ENCODE data around the gene COA3. TPM values are rescaled to one million over a fixed set of nuclear protein-coding genes. Genes with fewer than 3 reads are reported as not detected.

The COA3 gene
- total RNA-seq, 1 donor from 2014 or later: 83.3 TPM

DNA sequence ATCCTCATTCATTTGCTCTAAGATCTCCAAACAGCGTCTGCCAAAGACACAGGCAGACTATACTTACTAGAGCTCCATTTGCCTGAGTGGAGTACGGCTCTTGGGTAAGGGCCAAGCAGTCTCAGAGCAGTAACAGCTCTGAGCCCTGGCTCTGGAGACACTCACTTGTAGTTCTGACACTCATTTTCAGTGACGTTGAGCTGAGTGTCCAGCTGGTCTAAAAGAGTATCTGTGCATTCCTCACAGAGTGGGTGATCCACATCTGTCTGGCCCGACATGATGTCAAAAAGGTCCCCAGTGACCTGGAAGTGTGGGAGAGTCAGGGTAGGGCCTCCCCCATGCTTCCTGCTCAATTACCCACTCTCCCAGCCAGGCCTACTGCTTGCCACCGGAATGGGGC, 19.9 kb upstream of the COA3 start:
- peak in 1 of 2 donors; percentile 51 for DNase-seq (ENCODE audit: low read depth in 2 of 2)

DNA sequence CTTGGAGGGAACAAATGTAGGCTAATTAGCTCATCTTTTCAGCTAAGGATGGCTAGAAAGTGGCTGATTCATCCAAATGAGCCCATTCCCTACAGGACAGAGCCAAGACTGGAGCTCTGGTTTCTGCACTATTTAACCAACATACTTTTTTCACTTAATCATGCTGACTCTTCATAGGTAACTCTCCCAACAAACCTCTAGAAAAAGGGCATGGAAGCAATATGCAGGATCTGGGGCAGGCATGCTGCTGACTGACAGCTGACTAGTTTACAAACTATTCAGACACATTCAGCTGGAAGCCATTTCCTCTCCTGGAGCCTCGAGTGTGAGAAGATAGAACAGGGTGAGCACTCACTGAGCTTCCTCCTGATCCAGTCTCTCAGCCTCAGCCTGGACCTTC, 19.4 kb upstream of the COA3 start:
- DNase-seq (ENCODE audit: low read depth in 2 of 2): peak in 1 of 2 donors; percentile 72

DNA sequence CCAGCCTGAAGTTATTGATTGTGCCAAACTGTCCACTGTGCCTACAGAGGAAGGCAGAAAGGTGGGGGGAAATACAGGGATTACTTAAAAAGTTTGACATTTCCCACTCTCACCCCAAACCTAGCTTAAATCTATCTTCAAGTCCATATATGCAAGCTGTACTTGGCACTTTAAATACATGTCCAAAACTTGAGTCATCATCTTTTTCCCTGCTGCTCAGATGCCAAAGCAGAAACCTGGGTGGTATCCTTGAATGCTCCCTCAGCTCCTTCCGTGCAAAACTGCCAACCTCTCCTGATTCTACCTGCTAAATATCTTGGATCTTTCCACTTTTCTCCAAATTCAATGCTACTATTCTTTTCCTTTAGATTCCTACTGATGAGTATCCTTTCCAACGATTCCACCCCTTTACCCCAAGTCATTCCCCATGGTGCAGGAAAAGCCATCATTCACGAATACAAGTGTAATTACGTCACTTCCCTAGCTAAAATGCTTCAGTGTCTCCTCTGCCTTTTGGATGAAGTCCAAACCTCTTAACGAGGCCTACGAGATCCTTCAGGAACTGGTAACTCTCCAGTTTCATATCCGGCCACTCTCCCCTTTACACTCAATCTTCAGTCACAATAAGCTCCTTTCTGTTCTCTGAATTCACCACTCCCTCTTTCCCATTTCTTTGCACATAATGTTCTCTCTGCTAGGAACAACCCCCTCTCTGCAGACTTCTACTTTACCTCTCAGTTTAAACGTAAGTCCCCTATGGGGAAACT, 16.3 kb upstream of the COA3 start:
- DNase-seq (ENCODE audit: low read depth in 2 of 2): peak in 1 of 2 donors; percentile 96

DNA sequence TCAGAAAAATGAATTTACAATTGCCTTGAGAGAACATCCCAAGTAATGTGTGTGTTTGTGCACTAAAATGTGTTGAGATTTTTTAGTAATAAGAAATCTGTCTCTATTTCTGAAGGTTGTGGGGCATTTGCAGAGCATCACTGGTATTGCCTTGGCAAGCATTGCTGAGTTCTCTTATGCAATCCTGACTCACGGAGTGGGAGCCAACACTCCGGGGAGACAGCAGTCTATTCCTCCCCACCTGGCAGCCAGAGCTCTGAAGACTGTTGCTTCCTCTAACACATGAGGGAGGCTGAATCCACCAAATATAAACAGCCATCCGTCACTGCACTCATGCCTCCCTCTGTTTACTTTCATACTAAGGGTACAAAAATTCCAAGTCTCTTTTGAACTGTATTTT, 10.7 kb upstream of the COA3 start:
- DNase-seq (ENCODE audit: low read depth in 2 of 2): peak in 1 of 2 donors; percentile 83

DNA sequence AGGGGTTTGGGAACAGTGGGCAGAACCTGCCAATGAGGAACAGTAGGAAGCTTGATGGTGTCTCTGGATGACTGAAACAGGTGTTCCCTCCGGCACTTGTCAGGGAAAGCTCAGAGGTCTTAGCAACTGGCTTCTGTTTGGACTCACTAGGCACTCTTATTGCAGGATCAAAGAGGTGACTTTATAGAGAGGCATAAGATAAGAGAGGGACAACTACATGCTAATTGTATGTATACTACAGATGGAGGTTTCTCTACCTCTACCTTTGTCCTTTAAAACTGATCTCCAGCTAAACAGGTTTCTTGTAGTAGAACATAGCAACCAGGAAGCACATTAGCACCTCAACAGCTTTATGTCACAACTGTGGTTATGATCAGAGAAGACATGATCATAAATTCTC, 7.7 kb upstream of the COA3 start:
- no peak for DNase-seq (ENCODE audit: low read depth in 2 of 2)

DNA sequence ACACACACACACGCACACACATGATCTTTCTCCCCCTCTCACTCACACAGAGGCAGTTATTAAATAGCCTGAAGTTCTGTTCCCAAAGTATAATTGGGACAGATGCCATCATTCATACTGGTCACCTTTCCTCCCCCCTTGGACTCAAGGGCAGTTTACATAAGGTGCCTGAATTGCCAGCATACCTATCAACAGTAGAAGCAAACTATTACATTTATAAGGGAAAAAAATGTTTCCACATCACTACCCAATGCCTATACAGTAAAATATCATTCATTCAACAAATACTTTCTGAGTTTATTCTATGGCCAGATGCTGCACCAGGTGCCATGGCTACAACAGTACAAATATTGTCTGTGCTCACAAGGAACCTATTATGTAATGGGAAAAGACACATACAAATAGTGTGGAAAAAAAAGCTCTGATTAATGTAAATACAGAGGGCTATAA, 6.4 kb upstream of the COA3 start:
- DNase-seq (ENCODE audit: low read depth in 2 of 2): peak in 1 of 2 donors; percentile 36

DNA sequence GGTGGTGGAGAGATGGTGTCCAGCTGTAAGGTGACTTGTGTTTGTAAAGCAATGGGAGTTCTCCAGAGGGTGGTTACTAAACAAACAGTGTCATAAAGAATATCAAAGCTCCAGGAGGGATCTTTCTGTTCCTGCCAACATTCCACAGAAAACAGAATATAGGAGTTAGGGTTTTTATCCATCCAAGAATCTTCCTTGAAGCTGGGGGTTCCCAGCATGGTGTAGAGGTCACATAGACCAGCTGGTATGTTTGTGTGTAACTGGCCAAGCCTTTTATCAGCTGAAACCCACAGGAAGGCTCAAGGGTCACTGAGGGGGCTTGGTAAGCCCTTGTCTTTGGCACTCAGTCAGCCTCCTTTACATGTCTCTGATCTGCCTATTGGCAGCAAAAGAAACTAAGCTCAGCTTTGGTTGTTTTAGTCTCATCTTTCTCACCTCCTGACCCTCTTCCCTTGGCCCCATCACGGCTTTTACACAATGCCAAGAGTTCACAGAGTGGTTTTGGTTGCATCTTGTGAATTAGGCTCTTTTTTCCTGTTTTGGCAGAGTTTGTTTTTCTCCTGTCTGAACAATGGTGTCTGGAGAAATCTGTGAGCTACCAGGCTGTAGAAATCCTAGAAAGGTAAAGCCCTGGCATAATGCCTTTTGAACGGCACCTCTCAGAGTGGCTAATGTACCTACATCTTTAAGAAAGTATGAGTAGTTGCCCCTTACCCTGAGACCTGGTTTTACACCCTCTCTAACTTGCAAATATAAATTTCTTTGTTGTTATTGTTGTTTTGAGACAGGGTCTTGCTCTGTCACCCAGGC, 4.8 kb upstream of the COA3 start:
- no peak for DNase-seq (ENCODE audit: low read depth in 2 of 2)

DNA sequence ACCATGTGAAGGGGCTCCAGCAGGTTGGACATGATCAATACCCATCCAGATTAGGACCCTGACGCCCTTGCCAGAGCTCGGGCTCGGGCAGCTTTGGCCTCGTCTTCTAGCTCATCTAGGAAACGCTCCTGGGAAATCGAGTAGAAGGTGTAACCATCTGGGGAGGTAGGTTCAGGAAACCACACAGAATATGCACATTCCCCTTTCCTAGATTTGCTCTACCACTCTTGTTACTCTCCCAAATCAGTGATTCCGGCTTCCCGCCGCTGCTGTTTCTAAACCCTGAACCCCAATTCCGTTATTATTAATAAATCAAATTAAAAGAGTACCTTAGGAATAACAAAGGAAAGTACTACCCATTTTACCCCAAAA, 507 bp downstream of the COA3 start:
- DNase-seq (ENCODE audit: low read depth in 2 of 2): no peak

DNA sequence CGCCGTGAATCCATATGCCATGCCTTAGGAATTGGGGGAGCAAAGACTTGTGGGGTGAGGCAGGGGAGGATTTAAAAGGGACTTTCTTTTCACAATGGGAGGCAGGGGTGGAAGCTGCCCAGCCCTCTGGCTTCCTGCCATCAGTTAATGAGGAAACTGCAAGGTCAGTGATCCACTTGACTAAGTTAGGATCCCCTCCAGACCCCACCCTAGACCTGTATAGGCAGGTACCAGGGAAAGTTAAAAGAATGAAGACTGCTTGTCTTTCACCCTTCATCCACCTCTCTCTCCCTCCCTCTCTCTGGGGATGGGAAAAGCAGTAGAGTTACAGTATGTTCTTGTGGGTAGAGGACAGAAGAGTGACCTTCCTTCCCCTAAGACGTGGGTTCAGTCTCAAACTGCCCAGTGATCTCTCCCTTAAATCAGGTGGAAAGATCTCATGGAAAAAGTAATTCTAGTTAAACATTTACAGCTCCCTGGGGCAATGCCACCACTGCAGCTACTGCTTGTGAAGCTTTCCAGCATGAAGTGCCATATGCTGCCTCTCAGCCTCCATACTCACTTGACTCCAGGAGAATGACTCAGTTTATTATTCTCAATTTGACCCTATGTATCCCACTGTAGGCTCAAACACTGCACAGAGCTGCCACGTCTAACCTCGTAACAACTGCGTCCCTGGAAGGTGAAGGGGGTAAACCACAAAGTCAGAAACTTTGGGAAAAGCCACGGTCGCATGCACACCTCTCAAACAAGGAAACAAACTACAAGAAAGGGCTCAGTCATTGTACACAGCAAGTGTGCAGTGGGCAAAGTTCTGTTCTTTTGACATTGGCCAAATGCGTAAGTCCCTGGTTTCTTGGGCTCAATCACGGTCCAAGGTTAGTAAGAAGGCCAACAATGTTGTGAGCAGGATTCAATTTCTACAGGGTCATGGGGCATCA, 1.2 kb downstream of the COA3 start:
- no peak for DNase-seq (ENCODE audit: low read depth in 2 of 2)

DNA sequence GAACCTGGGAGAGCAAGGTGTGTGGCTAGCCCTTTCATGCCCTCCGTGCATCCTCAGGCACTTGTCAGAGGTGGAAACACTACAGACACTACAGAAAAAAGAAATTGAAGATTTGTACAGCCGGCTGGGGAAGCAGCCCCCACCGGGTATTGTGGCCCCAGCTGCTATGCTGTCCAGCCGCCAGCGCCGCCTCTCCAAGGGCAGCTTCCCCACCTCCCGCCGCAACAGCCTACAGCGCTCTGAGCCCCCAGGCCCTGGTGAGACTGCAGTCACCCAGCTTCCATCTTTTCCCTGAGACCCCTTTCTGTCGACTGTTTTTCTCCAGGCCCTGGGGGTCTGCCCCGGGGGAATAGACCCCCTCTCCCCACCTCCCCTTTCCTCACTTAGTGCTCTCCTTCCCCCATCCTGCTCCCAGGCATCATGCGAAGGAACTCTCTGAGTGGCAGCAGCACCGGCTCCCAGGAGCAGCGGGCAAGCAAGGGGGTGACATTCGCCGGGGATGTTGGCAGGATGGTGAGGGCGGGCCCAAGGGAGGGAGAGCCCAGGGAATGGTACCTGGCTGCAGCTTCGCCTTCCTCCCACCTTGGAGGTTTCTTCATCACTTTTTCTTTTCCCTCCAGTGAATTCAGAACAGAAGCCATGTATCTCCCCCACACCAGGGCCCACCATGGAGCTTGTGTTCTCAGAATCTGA, 2.3 kb downstream of the COA3 start:
- DNase-seq (ENCODE audit: low read depth in 2 of 2): no peak

DNA sequence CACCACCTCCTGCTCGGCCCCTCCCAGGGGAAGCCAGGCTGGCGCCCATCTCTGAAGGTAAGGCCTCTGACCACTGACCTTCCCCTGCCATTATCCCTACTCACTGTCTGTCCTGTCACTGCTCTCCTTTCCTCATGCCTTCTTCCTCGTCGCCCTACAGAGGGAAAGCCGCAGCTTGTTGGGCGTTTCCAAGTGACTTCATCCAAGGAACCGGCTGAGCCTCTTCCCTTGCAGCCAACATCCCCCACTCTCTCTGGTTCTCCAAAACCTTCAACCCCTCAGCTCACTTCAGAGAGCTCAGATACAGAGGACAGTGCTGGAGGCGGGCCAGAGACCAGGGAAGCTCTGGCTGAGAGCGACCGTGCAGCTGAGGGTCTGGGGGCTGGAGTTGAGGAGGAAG, 3.0 kb downstream of the COA3 start:
- DNase-seq (ENCODE audit: low read depth in 2 of 2): no peak

DNA sequence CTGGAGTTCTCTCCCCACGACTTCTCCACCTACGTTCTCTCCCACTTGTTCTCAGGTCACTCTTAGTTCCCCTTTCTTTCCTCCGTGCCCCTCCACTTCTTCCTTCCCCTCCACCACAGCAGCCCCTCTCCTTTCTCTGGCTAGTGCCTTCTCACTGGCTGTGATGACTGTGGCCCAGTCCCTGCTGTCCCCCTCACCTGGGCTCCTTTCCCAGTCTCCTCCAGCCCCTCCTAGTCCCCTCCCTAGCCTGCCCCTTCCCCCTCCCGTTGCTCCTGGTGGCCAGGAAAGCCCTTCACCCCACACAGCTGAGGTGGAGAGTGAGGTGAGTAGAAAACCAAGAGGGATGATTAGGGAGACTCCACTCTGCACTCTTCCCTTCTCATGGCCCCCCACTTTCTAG, 3.4 kb downstream of the COA3 start:
- no peak for DNase-seq (ENCODE audit: low read depth in 2 of 2)

DNA sequence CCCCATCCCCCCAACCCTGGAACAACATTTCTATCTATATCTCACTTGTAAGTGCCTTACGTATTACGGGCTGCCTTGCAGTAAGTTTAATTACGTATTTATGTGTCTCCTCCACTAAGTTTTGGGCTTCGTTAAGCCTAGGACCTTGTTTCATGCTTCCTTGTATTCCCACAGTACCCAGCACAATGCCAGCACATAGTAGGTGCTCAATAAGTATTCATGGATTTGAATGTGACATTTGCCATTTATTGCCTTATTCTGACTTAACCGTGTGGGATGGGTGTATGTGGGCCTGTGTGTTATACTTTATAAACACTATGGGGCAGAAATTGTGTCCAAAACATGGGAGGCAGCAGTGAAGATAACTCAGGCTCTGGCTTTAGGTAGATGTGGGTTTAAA, 6.0 kb downstream of the COA3 start:
- no peak for DNase-seq (ENCODE audit: low read depth in 2 of 2)

DNA sequence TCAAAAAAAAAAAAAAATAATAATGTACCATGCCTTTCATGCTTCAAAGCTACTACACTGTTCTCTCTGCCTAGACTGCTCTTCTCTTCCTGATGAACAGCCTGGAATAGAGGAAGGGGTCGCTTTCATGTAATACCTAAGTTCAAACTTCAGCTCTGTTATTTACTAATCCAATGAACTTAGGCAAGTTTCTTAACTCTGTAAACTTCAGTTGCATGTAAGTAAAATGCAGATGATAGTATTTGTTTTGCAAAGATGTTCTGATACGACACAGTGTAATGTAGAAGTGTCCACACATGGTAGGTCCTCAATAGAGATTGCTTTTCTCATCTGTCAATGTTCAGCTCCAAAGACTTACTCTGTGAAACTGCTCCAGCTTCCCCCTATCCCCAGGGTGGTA, 6.6 kb downstream of the COA3 start:
- DNase-seq (ENCODE audit: low read depth in 2 of 2): no peak

DNA sequence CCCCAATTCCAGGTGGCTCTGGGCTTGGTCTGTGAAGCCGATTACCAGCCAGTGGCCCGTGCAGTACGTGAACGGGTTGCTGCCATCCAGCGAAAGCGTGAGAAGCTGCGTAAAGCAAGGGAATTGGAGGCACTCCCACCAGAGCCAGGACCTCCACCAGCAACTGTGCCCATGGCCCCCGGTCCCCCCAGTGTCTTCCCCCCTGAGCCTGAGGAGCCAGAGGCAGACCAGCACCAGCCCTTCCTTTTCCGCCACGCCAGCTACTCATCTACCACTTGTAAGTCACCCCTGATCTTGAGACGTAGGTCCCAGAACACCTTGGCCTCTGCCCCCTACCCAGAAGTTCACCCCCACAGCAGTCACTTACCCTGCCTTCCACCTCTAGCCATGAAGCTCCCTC, 11.2 kb downstream of the COA3 start:
- no peak for DNase-seq (ENCODE audit: low read depth in 2 of 2)

DNA sequence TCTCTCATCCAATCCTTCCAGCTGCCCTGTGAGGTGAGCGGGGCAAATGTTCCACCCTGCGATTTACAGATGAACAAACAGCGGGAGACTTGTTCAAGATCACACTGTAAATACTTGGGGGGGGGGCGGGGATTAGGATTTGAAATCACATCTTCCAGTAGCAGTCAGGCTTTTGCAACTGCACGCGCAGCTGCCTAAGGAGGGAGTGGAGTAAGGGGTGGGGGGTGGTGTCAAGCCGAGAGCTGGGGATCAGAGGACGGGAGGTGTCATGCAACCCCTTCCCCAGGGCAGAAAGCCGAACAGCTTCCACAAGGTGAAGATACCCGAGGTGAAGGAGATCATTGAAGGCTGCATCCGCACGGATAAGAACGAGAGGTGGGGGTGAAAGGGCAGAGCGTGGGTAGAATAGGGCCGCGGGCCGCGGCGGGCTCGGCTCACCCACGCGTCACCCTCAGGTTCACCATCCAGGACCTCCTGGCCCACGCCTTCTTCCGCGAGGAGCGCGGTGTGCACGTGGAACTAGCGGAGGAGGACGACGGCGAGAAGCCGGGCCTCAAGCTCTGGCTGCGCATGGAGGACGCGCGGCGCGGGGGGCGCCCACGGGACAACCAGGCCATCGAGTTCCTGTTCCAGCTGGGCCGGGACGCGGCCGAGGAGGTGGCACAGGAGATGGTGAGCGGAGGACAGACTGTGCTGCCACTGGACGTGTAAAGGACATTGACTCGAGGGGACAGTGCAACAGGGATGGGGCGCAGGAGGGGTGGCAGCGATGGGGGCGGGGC, 13.5 kb downstream of the COA3 start:
- DNase-seq (ENCODE audit: low read depth in 2 of 2): no peak

DNA sequence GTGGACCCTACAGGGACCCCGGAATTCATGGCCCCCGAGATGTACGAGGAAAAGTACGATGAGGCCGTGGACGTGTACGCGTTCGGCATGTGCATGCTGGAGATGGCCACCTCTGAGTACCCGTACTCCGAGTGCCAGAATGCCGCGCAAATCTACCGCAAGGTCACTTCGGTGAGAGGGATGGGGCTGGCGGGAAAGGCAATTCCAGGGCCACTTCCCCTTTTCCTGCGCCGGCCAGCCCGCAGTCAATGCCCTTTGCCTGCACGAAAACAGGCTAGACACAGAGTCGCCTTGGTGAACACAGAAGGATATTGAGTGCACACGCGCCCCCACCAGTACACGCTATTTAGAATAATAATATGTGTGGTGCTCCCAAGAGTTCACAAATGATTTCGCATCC, 14.1 kb downstream of the COA3 start:
- DNase-seq (ENCODE audit: low read depth in 2 of 2): peak; percentile 36 to 43

DNA sequence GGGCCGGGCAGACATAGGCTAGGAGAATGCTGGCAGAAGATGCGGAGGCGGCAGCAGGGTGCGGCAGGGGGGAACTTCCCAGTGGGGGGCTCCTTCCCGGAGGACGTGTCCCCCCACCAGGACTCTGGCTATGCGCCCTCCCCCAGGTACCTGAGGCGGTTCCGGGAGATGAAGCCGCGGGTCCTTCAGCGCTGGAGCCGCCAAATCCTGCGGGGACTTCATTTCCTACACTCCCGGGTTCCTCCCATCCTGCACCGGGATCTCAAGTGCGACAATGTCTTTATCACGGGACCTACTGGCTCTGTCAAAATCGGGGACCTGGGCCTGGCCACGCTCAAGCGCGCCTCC, 14.7 kb downstream of the COA3 start:
- no peak for DNase-seq (ENCODE audit: low read depth in 2 of 2)

DNA sequence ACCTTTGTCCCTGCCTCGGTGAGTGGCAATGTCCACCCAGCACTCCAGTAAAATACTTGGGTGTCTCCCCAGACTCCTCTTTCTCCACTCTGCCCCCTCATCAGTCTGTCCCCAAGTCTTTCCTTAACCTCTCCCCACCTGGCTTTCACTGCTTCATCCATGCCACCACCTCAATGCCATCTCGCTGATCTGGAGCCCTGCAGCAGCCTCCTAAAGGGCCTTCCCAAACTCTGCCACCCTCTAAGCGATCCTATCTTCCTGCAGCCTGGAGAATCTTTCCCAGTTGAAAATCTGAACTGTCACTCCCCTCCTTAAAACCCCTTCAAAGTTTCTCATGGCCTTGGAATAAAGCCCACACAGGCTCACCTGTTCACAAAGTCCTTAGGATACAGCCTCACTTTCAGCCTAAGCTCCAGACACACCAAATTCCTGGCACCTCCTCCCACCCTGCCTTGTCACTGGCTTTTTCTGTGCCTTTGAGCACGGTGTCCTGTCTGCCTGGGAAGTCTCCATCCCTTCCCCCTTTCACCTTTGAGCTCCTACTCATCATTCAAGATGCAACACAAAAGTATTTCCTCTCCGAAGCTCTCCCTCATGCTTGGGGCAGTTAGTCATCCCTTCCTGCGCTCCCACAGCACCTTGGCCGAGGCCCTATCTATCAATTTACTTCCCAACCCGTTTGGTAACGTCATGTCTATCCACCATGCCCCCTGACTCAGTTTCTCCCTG, 15.3 kb downstream of the COA3 start:
- peak in 1 of 2 donors; percentile 88 for DNase-seq (ENCODE audit: low read depth in 2 of 2)

Measured in lung microvascular endothelial cell (primary cell).